CD1c-positive myeloid dendritic cell (primary cell): ENCODE measurements around the gene PHF2.
"Not testable (repeated sequence)": the region's sequence is repeated elsewhere in the genome, so short reads cannot be mapped to it uniquely, and the experiment has no call there.

ENCODE experiments used
- DNase-seq: peaks from one replicate; pipeline ENCODE4 v3.0.0-alpha.2; 2016; ENCODE audit errors: extremely low spot score

The PHF2 gene

GRCh38 chr9:93665637-93666438 is 89.5 kb downstream of the PHF2 start:
- no peak for DNase-seq

GRCh38 chr9:93666439-93666784 is 90.0 kb downstream of the PHF2 start:
- not testable (repeated sequence) for DNase-seq

- DNase-seq: no peak
Observed at GRCh38 chr9:93667006-93667405, 90.6 kb downstream of the PHF2 start.

- no peak for DNase-seq
Observed at GRCh38 chr9:93667627-93668026, 91.2 kb downstream of the PHF2 start.

- DNase-seq: no peak
Observed at GRCh38 chr9:93668261-93668871, 92.0 kb downstream of the PHF2 start.

- DNase-seq: no peak
Observed at GRCh38 chr9:93669116-93669957, 93.0 kb downstream of the PHF2 start.

- DNase-seq: no peak
Observed at GRCh38 chr9:93669958-93670207, 93.5 kb downstream of the PHF2 start.

- peak; percentile 11 for DNase-seq
Observed at GRCh38 chr9:93670208-93671019, 94.0 kb downstream of the PHF2 start.

- no peak for DNase-seq
Observed at GRCh38 chr9:93671020-93671338, 94.6 kb downstream of the PHF2 start.

- not testable (repeated sequence) for DNase-seq
Observed at GRCh38 chr9:93672330-93673020, 96.1 kb downstream of the PHF2 start.

- no peak for DNase-seq
Observed at GRCh38 chr9:93673021-93673838, 96.8 kb downstream of the PHF2 start.

- no peak for DNase-seq
Observed at GRCh38 chr9:93673839-93674334, 97.5 kb downstream of the PHF2 start.

- no peak for DNase-seq
Observed at GRCh38 chr9:93674580-93675335, 98.4 kb downstream of the PHF2 start.

GRCh38 chr9:93675336-93676150 is 99.2 kb downstream of the PHF2 start:
- no peak for DNase-seq

- DNase-seq: no peak
Observed at GRCh38 chr9:93676310-93677047, 100.1 kb downstream of the PHF2 start.

GRCh38 chr9:93677048-93677571 is 100.7 kb downstream of the PHF2 start:
- DNase-seq: no peak

GRCh38 chr9:93677641-93678136 is 101.3 kb downstream of the PHF2 start:
- no peak for DNase-seq
